NCI-H2107 (cell line): ENCODE data around the gene FARS2.

Experiments
- DNase-seq: peaks from one replicate; lab custom pipeline; 2025; lab: John Stamatoyannopoulos, UW

The FARS2 gene

DNA sequence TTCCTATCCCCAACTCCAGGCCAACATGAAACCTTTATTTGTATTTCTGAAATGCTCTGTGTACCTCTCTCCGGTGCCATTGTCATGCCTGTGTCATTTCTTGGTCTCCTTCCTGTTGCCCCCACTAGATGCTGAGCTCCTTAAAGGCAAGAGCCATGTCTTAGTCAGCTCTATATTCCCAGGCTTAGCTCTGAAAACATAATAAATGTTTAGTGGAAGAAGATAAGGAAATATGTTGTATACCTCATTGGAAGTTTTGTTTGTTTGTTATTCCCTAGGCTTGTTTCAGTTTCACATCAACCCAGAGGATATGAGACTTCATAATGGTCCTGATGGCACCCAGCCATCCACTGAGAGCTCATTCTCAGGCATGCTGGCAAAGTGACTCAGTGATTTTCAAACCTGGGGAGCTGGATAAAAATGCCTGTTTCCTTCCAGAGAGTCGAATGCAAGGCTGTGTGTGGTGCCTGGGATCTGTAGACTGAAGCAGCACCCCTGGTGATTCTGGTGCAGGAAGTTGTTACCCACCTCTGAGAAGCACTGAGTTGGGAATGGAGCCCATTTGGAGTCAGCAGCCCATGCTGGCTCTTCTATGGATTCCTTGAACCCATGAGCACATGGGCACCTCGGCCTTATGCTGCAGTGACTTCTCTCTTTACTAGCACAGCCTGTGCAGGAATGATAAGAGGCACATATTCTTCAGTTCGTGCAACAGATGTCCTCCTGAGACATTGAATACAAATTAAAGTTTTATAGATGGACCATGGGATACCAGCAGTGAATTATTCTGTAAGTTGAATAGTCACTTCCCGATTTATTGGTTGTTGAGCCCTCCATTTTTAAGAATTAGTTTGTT lies 205.2 kb downstream of the FARS2 start:
- DNase-seq = no peak

DNA sequence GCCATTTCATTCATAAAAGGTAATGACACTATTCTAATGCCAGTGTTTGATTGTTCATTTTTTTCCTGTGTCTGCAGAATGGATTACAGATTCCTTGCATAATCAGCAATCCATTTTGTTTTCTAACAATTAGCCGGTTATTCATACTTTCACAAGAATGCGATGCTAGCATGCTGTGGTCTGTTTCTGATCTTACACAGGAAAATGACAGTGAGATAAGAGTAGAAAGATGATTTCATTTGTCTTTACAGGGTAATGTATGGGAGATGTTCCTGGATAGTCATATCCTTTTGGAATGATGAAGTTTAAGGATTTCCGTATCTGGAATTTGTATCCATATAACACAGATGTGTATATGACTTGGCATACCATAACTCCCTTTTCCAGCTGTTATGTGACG lies 207.3 kb downstream of the FARS2 start:
- DNase-seq = no peak

GRCh38 chr6:5469101-5469846 lies 208.0 kb downstream of the FARS2 start:
- DNase-seq = no peak

DNA sequence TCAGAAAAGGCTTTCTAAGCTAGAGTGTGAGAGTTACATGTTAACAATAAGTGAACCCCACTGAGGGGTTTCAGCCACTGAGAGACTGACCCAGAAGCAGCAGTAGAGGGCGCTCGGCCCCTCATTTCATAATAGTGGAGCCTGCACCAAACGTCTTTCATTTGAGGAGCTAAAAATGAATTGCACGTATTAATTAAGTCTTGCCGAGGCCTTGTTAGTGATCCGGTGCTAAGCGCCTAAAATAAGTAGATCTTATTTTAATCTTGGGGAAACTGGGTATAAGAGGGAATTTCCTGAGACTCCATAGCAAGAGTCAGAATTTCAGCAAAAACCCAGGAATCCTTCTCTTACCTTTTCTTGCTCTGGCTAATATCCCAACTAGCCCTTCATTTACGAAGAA lies 209.7 kb downstream of the FARS2 start:
- peak; percentile 28 for DNase-seq

GRCh38 chr6:5471637-5472398 lies 210.5 kb downstream of the FARS2 start:
- DNase-seq = no peak

- DNase-seq = no peak
Observed at GRCh38 chr6:5472571-5472970, 211.3 kb downstream of the FARS2 start.

GRCh38 chr6:5475779-5476178 lies 214.5 kb downstream of the FARS2 start:
- DNase-seq = no peak

DNA sequence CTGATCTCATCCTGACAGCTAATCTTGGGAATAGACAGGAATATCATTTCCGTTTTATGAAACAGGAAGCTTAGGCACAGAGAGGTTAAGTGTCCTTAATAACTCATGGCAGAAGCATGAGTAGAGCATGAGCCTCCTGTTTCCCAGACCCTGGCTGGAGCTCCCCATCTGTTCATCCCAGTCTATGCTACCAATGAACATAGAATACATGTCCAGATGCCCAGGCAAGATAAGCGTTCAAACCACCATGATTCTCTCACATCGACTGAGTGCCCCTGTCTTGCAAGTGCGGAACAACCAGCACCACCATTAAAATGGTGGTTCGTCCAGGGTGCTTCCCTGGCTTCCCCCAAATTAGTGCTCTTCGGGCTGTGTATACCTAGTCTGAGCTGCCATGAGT lies 217.1 kb downstream of the FARS2 start:
- no peak for DNase-seq

- peak; percentile 32 for DNase-seq
Observed at GRCh38 chr6:5481033-5481432, 219.7 kb downstream of the FARS2 start.

- DNase-seq = no peak
Observed at GRCh38 chr6:5481750-5482149, 220.4 kb downstream of the FARS2 start.

DNA sequence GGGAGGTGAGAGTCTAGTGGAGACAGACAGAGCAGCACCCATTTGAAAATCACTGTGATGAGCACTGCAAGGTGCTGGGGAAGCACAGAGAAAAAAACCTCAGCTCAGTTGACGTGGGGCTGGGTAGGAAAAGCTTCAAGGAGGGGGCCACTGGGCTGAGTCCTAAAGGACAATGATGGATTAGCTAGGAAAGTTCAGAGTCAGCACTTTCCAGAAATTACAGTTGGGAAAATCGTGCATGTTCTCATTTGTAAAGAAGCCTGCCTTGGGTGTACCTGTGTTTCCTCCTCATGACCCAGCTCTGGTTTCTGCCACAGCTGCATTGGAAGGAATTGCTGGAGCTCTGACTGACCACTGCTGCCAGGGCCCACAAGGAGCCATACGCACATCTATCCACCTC lies 221.3 kb downstream of the FARS2 start:
- DNase-seq = no peak

GRCh38 chr6:5484692-5485091 lies 223.4 kb downstream of the FARS2 start:
- no peak for DNase-seq

DNA sequence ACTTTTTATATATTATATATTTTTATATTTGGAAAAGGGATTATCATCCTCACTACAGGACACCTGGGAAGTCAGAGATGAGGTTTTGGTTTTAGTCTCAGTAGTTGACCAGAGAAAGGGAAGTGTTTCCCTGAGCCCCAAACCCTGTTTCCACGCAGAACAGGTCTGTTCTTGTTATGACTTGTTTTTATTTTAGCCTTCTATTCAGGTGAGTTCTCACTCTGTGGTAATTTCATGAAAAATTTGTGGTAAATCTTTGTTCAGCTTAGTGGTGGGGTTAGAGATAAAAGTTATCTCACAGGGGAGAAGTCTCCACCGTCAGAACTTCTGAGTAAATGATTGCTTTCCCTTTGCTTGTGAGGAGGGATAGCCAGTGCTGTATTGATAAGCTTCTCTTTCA lies 224.9 kb downstream of the FARS2 start:
- DNase-seq = no peak

- DNase-seq = no peak
Observed at GRCh38 chr6:5490501-5491069, 229.3 kb downstream of the FARS2 start.

GRCh38 chr6:5492356-5492755 lies 231.0 kb downstream of the FARS2 start:
- DNase-seq = no peak

- DNase-seq = no peak
Observed at GRCh38 chr6:5493806-5494205, 232.5 kb downstream of the FARS2 start.

DNA sequence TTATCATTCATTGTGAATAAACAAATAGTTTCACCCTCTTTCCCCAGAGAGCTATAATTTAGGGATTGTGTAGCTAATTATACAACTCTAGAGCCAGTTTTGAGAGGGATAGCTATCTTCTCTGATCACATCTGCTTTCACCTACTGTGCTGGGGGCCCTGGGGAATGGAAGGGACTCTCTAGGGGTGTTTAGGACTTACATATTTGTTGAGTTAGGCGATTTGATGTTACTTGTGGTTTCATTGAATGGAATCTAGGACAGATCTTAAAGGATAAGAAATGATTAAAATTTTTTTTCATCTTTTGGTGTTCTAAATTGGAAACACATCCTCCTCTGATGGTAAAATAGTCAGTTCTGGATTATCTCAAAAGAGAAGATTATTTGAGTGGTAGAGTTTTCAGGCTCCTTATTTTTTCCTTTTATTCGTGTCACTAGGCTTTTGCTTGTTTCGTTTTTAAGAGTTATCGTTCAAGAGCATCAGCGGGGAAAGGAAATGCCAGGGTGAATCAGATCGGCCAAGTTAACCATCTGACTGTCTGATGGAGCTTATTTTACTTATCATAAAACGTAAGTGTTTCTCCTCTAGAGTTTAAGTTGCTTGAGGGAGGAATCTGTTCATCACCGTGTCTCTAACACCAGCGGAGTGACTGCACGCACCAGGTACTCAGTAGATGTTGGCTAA lies 236.7 kb downstream of the FARS2 start:
- DNase-seq = no peak

- DNase-seq = no peak
Observed at GRCh38 chr6:5498579-5498899, 237.2 kb downstream of the FARS2 start.

DNA sequence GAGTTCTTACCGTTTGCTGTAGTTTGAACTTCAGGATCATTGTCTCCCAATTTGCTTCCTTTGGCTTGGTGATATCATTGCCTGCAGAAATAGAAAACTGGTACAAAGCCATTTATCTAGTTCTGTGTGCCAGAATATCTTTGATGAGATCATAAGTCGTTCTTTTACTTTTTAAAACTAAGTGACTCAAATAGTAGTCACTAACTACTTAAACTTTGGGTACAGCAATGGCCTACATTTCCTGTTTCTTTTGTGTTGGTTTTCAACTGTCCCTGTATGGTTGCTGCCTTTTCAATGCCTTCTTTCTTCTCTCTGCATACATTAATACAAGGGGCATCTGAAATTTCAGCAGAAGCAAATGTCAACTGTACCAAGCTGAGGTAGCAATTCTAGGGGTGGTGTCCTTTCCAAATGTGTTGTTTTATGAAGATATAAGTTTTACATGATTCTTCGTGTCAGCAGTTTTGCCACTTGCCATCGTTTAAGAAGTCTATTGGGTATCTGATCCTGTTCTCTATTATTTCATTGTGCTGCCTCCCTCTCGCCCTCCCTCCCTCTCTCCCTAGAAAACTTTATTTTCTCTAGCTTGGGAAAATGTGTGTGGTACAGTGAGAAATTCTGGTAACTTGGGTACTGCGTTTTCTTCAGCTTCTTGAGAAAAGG lies 238.5 kb downstream of the FARS2 start:
- DNase-seq = no peak

- no peak for DNase-seq
Observed at GRCh38 chr6:5501837-5502236, 240.5 kb downstream of the FARS2 start.

GRCh38 chr6:5504078-5504477 lies 242.8 kb downstream of the FARS2 start:
- DNase-seq = no peak
